Head of caudate nucleus (tissue), 42 donors: ENCODE results near the gene ZNF423.
"Not testable (repeated sequence)": the region's sequence is repeated elsewhere in the genome, so short reads cannot be mapped to it uniquely, and the experiment has no call there.

ENCODE experiments used
- DNase-seq, 42 donors: peaks; one replicate each; pipeline versions ENCODE4 v3.0.0 to v3.0.0-alpha.2; 2020 to 2021; ENCODE audit warnings: mixed read lengths in 7 of 42
- intact Hi-C: fragments of 100-400 bp; cut with DNase I; formaldehyde crosslinking; loops from one replicate; pipeline ENCODE4 v1.15.0; 2022

ZNF423 gene

GRCh38 chr16:49696414-49697101 lies 159.4 kb downstream of the ZNF423 start:
- DNase-seq, result no peak
- intact Hi-C loops, result no loop called here

GRCh38 chr16:49695782-49696413 lies 160.0 kb downstream of the ZNF423 start:
- DNase-seq, result no peak
- intact Hi-C loops, result no loop called here

GRCh38 chr16:49693445-49693844 lies 162.5 kb downstream of the ZNF423 start:
- intact Hi-C loops, result no loop called here
- no peak for DNase-seq

GRCh38 chr16:49690778-49691177 lies 165.1 kb downstream of the ZNF423 start:
- DNase-seq, result no peak
- intact Hi-C loops, result no loop called here

GRCh38 chr16:49688036-49688697 lies 167.7 kb downstream of the ZNF423 start:
- intact Hi-C loops, result no loop called here
- DNase-seq, result no peak

- DNase-seq, result no peak
- intact Hi-C loops, result no loop called here
Measured at GRCh38 chr16:49687476-49688002, 168.4 kb downstream of the ZNF423 start.

GRCh38 chr16:49684696-49685095 lies 171.2 kb downstream of the ZNF423 start:
- DNase-seq, result no peak
- intact Hi-C loops, result no loop called here

GRCh38 chr16:49682577-49683165 lies 173.2 kb downstream of the ZNF423 start:
- intact Hi-C loops, result no loop called here
- no peak for DNase-seq

- DNase-seq, result no peak
- intact Hi-C loops, result no loop called here
Measured at GRCh38 chr16:49681217-49681883, 174.6 kb downstream of the ZNF423 start.

- no peak for DNase-seq
- intact Hi-C loops, result no loop called here
Measured at GRCh38 chr16:49679095-49679494, 176.8 kb downstream of the ZNF423 start.

- intact Hi-C loops, DNase-seq: not testable (repeated sequence)
Measured at GRCh38 chr16:49677661-49678060, 178.3 kb downstream of the ZNF423 start.

GRCh38 chr16:49675413-49675812 lies 180.5 kb downstream of the ZNF423 start:
- DNase-seq, result peak in 11 of 42 donors; percentile 10 to 43 (median 30)

GRCh38 chr16:49674990-49675389 lies 180.9 kb downstream of the ZNF423 start:
- intact Hi-C loops, result no loop called here
- no peak for DNase-seq

More at GRCh38 chr16:49675413-49675812, 180.5 kb downstream of the ZNF423 start:
- intact Hi-C loops, result no loop called here

- intact Hi-C loops, result no loop called here
Measured at GRCh38 chr16:49674351-49674851, 181.5 kb downstream of the ZNF423 start.

GRCh38 chr16:49673442-49673841 lies 182.5 kb downstream of the ZNF423 start:
- intact Hi-C loops, result no loop called here
- no peak for DNase-seq

More at GRCh38 chr16:49674351-49674851, 181.5 kb downstream of the ZNF423 start:
- DNase-seq, result no peak

- DNase-seq, result no peak
- intact Hi-C loops, result no loop called here
Measured at GRCh38 chr16:49672753-49673152, 183.2 kb downstream of the ZNF423 start.

- intact Hi-C loops, result no loop called here
- DNase-seq, result no peak
Measured at GRCh38 chr16:49671333-49671732, 184.6 kb downstream of the ZNF423 start.

GRCh38 chr16:49670627-49671026 lies 185.3 kb downstream of the ZNF423 start:
- intact Hi-C loops, result no loop called here
- DNase-seq, result no peak
